GM18909 (cell line): ENCODE data around the gene RPS19BP1.

Experiments
- ATAC-seq: cut with Tn5 transposase; IDR thresholded peaks from one replicate; pipeline ENCODE4 v1.9.1; 2021; ENCODE audit warnings: mild to moderate bottlenecking; ENCODE audit not compliant: unreplicated experiment, poor library complexity

RPS19BP1 gene, protein sequence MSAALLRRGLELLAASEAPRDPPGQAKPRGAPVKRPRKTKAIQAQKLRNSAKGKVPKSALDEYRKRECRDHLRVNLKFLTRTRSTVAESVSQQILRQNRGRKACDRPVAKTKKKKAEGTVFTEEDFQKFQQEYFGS

DNA sequence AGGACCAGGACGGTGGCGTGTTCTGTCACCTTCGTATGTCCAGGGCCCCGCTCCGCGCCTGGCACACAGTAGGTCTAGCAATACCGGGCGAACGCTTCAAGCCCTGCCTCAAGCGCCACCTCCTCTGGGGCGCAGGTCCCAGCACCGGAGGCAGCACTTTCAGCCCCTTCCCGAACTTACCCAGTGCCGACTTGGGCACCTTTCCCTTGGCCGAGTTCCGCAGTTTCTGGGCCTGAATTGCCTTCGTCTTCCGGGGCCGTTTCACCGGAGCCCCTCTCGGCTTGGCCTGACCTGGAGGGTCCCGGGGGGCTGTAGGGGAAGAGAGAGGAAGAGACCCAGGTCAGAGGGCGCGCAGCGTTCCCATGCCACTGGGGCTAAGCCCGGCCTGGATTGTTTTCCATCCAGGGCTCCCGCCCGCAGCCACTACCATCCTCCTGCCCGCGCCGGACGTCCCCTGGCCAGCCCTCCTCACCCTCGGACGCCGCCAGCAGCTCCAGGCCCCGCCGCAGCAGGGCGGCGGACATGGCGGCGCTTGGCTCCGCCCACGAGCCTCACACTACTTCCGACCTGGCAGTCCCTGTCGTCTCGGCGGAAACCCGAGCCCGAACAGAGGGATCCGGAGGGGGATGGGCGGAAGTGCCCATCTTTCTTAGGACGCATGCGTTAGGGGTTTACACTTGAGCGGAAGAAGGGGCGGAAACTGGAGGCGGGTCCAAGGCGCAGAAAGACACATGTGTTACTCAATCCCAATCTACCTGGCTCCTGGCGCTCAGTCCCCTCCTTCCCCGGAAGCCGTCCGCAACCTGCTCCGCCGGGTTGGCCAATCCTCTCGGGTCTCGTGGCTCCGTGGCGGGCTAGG lies at the start of gene RPS19BP1:
Gene RPS19BP1 (minus strand): TSS at position 534 of the 859 bp plus-strand sequence. CDS start 10 bp downstream, at position 524.
- ATAC-seq, result peak; percentile 82

DNA sequence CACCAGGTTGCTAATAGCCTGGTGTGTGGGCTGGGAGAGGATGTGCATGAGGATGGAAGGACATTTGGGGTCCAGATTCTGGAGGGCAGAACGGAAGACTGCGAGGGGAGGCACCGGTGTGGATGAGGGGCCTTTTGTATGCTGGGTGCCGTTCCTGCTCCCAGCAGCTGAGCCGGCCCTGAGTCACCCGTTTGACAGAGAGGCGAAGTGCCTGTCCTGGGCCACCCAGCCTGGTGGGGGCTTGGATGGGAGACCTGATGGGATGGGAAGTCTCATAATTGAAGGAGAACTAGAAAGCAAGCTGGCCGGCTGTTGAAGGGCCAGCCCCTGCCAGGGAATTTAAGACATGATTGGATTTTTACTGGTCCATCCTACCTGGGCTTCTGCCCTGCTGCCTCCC lies 48.8 kb upstream of the RPS19BP1 start:
- ATAC-seq, result no peak

DNA sequence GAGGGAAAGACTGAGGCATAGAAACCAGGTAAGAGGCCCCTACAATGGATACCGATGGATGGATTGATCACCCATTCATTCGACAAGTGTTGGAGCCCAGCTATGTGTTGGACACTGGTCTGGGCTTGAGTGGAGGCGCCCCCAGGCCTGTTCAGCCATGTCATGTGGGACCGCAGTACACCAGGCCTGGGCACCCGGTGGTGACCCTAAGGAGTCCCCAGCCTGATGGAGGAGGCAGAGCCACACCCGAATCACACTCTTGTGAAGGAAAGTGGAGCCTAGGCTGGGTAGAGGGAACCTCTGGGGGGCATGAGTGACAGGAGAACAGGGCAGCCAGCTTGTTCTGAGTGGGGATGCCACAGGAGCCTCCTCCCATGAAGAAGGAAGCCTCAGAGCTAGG lies 48.2 kb upstream of the RPS19BP1 start:
- no peak for ATAC-seq

DNA sequence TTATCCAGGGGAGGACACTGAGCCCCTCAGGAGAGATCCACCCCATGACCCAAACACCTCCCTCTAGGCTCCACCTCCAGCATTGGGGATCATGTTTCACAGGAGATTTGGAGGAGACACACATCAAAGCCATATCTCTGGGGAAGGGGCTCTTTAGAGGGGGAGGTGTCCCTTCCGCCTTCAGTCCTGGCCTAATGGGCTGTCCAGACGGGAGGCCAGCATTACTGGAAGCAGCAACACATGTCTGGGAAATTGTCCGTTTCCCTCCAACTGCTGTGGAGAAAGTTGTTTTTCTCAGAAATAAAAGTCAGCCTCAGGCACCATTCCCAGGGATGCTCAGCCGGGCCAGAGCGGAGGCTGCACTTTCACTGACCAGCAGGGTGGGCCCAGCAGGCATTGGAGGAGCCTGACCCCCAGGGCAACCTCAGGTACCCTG lies 47.5 kb upstream of the RPS19BP1 start:
- ATAC-seq, result no peak

DNA sequence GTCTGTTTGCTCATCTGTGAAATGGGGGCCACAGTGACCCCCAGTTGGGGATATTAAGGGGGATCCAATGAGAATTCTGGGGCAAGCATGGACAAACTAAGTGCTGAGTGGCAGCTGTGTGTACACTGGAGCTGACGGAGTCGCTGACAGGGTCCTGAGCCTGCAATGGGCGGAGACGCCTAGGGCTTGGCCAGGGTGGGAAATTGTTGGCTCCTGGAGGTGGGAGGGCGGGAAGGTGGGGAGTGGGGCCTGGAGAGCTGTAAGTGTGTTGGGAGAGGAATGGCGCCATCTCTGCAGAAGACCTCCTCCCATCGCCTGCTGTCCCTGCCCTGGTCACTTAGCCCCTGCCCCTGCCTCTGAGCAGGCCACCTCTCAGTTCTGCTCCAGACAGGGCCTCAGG lies 45.4 kb upstream of the RPS19BP1 start:
- ATAC-seq, result no peak

DNA sequence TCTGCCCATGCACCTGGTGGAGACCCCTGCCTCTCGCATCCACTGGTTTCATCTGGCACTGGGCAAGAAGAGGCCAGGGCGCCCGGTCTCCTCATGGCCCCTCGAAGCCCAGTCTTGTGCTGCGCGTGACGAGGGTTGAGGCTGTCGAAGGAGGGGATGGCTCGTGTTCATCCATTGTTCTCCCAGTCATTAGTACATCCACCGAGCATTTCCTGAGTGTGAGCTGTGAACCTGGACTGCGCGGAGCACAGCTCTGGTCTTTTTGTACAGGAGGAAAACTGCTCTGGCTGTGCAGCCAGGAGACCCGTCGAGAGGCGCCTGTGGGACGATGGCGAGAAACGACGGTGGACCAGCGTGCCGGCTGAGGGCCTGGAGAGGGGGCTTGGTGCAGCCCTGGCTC lies 44.8 kb upstream of the RPS19BP1 start:
- no peak for ATAC-seq

DNA sequence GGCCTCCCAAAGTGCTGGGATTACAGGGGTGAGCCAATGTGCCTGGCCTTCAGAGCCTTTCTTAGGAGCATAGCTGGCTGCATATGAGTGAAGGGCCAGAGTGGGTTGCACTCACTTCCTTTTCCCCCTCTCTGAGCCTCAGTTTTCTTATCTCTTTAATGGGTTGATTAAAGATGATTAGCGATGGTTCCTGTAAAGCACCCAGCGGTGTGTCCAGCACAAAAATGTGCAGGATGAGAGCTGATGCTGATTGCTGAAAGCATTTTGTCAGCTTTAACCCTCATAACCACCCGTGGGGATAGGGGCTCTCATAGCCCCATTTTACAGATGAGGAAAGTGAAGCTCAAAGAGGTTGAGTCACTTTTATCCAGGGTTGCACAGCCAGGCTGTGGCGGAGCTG lies 43.5 kb upstream of the RPS19BP1 start:
- no peak for ATAC-seq

DNA sequence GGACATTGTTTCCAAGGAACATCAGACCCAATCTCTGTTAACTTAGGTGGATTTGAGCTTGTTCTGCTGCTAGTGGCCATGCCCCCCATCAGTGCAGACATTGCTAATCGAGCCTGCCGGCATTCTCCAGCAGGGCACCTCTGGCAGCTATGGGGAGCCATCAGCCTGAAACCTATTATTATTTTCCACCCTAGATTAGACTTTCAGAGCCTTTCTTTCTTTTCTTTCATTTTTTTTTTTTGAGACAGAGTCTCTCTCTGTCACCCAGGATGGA lies 42.9 kb upstream of the RPS19BP1 start:
- ATAC-seq, result no peak

DNA sequence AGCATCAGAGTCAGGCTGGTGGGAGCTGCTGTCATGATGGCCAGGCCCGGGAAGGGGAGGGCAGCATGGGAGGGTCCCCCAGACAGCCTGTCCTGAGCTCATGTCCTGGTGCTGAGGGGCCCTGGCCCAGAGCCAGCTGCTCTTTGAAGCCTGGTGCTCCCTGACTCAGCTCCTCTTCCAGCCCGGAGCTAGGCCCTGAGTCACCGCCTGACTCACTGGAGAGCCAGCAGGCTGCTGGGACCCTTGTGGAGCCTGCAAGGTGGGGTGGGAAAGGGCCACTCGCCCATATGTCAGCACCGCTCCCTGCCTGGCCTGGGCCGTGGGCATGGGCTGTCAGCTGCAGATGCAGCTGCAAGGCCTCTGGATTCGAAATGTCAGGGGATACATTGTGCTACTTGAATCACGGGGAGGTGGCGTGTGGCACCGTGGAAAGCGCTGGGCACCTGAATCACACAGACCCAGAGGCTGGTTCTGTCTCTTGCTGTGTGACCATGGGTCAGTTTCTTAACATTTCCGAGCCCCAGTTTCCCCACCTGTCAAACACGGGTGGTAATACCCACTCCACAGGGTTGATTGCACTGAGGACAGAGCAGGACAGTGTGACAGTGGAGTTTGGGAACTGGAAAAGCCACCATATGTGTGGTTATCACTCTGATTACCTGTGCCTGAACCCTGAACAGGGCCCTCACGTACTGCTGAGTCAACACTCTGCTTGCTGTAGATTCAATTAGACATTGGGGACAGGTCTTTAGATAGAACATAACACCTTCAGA lies 42.4 kb upstream of the RPS19BP1 start:
- no peak for ATAC-seq

DNA sequence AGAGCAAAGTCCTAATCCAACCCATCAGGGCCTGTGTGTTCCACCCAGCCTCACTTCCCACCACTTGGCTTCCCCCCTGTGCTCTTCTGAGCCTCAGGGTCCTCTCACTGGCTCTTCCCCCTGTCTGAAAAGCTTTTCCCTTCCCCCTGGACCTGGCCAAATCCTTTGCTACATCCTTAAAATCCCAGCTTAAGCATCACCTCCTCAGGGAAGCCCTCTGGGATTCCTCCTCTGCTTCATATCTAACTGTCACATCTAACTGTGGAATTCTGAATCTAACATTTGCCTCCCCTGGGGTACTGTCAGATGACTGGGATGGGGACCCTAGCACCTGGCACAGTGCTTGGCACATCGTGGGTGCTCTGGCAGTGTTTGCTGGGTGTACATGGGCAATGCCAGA lies 39.0 kb upstream of the RPS19BP1 start:
- ATAC-seq, result no peak

DNA sequence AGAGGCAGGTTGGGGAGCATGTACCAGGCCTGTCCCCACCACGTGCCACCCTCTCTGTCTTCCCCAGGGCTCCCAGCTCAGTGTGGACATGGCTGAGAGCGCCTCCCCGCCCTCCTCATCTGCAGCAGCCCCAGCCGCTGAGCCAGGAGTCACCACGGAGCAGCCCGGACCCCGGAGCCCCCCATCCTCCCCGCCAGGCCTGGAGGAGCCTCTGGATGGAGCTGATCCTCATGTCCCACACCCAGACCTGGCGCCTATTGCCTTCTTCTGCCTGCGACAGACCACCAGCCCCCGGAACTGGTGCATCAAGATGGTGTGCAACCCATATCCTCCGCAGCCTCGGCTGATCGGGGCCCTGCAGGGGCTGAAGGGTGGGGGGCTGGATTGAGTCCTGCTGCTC lies 38.1 kb upstream of the RPS19BP1 start, which contains the start of gene CACNA1I:
Gene CACNA1I (plus strand): TSS at position 89 of the 400 bp plus-strand sequence. CDS start 0 bp downstream, at position 89.
- ATAC-seq, result no peak

DNA sequence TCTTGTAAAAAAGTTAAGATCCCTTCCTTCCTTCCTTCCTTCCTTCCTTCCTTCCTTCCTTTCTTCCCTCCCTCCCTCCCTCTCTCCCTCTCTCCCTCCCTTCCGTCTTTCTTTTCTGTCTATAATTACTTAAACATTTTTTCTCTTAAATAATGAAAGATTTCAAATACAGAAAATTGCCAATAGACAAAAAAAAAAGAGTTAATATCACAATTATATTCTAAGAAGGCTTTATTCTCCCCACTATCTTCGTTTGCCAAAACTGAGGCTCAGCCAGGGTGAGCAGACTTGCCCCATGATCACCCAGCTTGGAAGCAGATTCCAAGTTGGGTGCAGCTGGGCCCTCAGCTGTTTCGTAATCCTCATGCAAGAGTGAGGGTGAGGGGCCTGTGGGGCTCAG lies 37.7 kb upstream of the RPS19BP1 start:
- ATAC-seq, result no peak

DNA sequence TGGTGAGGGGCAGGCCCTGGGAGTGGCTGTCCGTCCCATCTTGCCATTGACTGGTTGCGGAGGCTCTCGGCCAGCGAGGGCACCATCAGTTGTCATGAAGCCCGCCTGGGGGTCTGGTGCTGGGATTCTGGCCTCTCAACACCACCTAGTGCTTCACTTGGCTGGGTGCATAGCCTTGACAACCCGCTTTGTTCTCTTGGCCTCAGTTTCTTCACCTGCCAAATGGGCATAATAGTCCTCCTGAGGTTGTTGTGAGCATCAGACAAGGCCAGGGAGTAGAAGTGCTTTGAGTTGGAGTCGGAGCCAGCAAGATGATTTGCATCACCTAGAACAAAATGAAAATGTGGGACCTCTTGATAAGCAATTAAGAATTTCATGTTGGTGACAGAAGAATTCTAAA lies 36.5 kb upstream of the RPS19BP1 start:
- no peak for ATAC-seq

DNA sequence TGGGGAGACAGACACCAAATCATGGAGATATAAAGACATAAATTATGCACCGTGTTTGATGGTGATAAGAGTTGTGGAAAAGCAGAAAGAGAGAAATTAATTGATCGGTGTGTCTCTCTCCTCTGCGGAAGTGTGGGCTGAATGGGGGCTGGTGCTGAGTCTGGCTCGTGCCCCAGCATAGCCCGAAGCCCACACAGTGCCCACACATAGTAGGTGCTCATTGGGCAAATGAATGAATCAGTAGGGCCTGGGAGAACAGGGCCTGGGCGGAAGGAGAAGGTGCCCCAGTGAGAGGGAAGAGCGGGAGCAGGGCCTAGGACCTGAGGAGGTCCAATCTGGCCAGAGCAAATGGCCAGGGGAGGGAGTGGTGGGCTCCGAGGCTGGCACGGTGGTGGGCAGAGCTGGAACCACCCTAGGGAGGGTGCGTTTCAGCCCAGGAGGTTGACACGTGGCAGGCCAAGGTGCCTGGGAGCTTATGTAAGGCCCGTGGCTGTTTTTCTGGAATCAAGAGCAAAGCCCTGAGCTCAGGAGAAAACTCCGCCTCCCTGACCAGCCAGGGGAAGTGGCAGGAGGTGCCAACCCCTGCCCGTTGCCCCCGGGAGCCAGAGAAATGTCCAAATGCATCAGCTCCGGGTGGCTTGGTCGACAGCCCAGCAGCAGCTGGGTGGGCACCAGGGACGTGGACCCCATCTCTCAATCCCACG lies 35.9 kb upstream of the RPS19BP1 start:
- no peak for ATAC-seq

DNA sequence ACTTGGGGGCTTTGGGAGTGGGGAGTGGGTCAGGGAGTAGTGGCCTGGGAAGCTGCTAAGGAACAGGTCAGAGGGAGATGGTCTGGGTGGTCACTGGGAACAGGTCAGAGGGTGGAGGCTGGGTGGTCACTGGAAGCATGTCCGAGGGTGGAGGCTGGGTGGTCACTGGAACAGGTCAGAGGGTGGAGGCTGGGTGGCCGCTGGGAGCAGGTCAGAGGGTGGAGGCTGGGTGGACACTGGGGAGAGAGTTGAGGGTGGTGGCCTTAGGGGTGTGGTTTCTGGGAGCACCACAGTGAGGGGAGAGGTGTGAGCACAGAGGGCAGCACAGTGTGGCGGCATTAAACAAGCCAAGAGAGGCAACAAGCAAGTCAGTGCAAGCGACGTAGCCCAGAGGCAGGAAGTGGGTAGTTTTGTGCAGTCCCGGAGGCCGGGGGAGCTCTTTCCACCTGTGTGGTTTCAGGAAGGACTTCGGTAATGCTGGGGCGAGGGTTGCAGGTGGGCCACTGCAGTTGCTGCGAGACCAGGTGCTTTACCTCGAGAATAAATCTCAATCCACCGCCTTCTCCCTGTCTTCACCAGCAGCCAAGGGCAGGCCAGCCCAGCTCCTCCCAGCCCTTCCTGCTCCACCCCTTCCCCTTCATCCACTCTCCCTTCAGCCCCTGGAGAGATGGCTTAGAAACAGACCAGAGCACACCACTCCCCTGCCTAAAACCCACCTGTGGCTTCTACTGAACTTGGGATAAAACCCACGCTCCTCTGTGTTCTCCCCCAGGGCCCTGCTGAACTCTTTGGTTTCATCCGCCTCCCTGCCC lies 34.8 kb upstream of the RPS19BP1 start:
- ATAC-seq, result no peak

DNA sequence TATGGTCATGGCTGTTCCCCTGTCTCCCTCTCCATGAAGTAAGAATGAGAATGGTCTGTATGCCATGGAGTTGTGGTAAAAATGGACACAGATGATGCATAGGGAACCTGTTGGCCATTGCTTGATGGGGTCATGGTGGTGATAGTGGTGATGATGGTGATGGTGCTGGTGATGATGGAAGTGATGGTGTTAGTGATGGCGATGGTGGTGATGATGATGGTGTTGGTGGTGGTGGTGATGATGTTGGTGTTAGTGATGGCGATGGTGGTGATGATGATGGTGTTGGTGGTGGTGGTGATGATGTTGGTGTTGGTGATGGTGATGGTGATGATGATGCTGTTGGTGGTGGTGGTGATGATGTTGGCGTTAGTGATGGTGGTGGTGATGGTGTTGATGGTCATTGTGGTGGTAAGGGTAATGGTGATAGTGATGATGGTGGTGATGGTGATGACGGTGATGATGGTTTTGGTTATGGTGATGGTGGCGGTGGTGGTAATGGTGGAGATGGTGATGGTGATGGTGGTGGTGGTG lies 32.9 kb upstream of the RPS19BP1 start:
- ATAC-seq, result no peak

DNA sequence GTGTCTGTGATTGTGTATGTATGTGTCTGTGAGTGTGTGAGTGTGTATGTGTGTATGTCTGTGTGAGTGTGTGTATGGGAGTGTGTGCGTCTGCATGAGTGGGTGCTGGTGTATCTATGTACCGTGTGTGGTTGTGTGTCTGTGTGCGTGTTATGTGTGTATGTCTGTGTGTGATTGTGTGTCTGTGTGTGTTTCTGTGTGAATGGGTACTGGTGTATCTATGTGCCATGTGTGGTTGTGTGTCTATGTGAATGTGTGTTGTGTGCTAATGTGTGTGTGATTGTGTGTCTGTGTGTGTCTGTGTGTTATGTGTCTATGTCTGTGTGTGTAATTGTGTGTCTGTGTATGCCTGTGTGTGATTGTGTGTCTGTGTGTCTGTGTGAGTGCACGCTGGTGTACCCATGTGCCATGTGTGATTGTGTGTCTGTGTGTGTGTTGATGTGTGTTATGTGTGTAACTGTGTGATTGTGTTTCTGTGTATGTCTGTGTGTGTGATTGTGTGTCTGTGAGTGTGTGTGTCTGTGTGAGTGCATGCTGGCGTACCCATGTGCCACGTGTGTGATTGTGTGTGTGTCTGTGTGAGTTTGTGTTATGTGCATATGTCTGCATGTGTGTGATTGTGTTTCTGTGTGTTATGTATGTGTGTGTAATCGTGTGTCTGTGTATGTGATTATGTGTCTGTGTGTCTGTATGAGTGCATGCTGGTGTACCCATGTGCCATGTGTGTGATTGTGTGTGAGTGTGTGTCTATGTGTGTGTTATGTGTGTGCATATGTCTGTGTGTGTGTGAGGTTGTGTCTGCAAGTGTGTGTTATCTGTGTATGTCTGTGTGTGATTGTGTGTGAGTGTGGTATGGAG lies 31.3 kb upstream of the RPS19BP1 start:
- ATAC-seq, result no peak

DNA sequence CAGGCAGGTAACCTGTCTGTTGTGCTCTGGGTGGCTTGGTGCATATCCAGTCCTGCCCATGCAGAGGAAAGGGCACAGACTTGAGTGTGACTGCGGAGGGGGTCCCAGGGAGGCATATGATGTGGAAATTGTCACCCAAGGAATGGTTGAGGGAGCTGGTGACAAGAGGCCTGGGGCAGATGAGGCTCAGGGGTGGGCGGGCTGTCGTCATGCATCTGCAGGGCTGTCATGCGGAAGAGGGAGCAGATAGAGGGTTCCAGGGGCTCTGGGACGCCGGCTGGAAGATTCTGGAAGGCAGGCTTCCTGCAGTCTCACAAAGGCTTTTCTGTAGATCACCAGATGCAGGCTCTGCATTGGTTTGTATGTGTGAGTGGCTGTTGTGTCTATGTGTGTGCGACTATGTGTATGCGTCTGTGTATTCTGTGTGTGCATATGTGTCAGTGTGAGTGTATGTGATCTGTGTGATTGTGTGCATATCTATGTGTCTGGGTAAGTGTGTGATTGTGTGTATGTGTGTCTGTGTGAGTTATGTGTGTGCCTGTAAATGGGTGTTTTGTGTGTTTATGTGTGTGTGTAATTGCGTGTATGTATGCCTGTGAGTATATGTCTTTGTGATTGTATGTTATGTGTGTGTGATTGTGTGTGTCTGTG lies 30.4 kb upstream of the RPS19BP1 start:
- ATAC-seq, result no peak
